COLO829 (cell line): Measurements from ENCODE around the gene LMCD1.
"Not testable (repeated sequence)": the region's sequence is repeated elsewhere in the genome, so short reads cannot be mapped to it uniquely, and the experiment has no call there.

Source experiments
- DNase-seq: peaks from one replicate; pipeline ENCODE4 v3.0.0; 2012; ENCODE audit warnings: low spot score

Gene LMCD1

DNA sequence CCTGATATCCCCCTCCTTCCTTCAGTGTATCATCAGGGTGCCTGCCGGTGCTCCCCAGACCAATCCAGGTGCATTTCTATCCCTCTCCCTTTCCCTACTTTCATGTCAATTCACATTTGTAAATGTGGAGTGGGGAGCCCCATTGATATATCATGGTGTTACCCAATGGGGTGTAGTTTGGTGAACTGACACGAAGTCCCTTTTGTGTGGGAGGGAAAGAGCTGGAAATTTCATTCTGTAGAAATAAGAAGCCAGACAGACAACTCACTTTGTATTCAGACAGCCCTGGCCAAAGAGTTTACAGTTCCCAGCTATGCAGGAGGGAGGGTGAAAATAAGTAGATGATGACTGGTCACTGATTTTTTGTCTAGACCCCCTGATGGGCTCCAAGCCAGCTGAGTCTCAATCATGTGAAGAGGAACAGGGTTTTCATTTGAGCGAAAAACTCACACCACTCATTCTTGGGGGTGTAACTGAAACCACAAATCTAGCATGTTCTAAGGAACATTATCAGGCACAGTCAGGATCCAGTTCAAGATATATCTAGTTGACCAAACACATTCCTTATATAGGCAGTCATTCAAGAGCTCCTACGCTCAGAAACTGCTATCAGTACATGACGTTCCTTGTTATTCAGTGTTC lies 58.9 kb downstream of the LMCD1 start:
- no peak for DNase-seq

- no peak for DNase-seq
Observed at GRCh38 chr3:8561370-8561769, 59.7 kb downstream of the LMCD1 start.

- DNase-seq = no peak
Observed at GRCh38 chr3:8562081-8562595, 60.5 kb downstream of the LMCD1 start.

- no peak for DNase-seq
Observed at GRCh38 chr3:8563146-8563545, 61.5 kb downstream of the LMCD1 start.

DNA sequence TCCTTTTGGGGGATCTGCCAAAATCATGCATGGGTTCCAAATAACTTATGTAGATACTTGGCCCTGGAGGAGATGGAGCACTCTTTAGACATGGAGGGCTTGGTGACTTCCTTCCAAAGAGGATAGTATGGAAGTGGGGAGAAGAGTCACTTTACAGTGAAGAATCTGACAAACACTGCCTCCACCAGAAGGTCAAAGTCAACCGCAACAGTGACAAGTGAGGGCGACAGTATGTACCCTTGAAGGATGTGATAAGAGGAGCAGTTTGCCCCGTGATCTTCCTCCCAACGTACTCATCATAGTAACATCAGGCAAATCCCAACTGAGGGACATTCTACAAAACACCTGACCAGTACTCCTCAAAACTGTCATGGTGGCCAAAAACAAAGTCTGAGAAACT lies 62.0 kb downstream of the LMCD1 start:
- DNase-seq = no peak

DNA sequence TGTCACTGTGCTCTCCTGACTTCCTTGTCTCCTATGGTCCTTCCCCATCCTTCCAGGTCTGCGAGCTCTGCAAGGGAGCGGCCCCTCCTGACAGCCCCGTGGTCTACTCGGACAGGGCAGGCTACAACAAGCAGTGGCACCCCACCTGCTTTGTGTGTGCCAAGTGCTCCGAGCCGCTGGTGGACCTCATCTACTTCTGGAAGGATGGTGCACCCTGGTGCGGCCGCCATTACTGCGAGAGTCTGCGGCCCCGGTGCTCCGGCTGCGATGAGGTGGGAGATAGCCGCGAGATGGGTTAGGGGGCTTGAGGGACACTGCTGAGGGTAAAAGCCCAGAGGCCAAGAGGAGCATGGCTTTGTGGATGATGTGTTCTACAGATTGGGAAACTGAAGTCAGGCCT lies 63.8 kb downstream of the LMCD1 start:
- no peak for DNase-seq

- no peak for DNase-seq
Observed at GRCh38 chr3:8567784-8568575, 66.4 kb downstream of the LMCD1 start.

GRCh38 chr3:8571256-8571655 lies 69.6 kb downstream of the LMCD1 start:
- no peak for DNase-seq

DNA sequence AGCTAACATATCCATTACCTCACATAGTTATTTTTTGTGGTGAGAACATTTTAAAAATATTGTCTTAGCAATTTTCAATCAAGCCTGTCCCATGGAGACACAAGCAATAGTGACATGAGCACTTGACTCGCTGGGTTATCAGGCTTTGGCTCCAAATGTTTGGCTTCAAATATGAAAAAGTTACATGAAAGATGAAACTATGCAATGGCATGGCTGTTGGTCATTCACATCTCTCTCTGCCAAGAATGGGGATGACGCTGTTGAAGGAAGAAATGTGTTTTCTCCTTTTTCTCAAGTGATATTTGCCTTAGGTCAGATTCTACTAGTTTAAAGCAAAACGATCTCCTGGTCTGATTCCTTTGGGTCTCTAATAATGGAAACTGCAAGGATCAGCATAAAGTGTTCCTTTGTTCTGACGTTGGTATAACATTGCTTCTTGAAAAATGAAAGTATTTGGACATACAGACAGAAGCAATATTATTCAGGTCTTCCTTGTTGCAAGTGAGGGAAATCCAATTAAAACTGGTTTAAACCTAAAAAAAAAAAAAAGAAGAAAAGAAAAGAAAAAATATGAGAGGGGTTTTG lies 71.8 kb downstream of the LMCD1 start:
- DNase-seq = no peak

DNA sequence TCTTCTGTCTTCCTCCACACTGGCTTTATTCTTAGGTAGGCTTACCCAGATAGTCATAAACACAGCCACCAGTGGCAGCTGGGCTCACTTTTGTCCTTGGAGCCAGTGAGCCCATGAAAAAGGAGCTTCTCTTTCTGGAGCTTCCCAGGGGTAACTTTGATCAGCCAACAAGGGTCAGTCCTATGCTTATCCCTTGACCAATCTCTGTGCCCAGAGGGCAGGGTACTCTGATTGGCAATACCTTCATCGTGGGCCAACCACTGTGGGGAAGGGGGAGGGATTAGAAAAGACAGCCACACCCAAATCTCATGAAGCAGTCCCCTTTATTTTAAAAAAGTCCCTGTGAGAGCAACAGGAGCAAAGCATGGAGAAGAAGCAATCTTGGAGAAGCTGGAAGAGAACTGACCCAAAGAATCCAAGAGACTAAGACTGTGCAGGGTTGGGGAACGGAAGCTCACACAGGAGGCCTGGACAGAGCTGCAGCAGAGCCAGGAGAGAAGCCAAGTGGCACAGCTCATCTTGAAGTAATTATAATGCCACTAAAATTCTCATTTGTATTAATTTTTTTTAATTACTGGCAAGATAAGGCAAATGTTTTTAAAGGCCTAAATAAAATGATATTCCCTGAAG lies 72.5 kb downstream of the LMCD1 start:
- no peak for DNase-seq

DNA sequence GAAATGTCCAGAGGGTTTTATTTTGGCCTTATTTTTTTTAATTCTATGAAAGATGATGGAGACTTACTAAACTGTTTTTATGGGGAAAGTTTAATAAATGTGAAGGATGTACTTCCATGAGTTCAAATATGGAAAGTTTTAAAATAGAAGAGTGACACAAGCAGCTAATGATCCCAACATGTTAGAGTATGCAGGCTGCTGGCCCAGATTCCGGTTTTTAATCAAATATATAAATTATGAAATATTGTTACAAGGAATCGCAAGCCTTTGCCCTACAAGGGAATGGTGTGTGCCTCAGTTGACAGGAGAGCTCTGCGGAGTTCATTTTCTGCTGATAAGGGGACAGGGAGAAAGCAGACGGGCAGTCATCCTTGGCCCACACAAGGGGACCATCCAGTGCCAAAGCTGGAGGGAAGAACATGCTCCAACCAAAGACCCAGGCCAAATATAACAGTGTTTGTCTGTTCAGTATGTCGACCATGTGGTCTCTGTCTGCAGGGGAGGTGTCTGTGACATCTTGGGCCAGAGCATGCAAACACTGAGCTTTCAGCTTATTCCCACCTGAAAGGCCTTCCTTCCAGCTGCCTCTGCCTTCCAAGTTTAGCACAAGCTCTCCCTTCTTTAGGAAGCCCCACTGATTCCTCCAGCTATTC lies 73.2 kb downstream of the LMCD1 start:
- DNase-seq = no peak

GRCh38 chr3:8575364-8576104 lies 73.9 kb downstream of the LMCD1 start:
- DNase-seq = no peak

GRCh38 chr3:8576436-8576835 lies 74.8 kb downstream of the LMCD1 start:
- no peak for DNase-seq

- DNase-seq = no peak
Observed at GRCh38 chr3:8576841-8577571, 75.4 kb downstream of the LMCD1 start.

DNA sequence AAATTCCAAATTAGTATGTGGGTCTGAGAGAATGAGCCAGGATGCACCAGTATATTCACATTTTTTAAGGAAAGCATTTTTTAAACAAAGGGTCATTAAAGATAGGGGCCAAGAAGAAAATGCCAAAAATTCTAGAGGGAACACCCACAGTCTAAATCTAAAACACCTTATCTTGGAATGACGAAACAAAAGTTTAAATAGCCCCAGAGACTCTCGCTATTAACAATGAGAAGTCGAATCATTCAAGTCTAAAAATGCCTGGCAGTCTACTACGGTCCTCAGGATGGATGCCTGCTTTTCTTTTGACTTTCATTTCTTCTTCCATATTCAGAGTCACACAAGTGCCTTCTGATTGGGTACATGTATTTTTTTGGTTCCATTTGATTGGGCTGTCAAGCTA lies 76.7 kb downstream of the LMCD1 start:
- no peak for DNase-seq

- DNase-seq = no peak
Observed at GRCh38 chr3:8579096-8579495, 77.5 kb downstream of the LMCD1 start.

GRCh38 chr3:8579943-8580342 lies 78.3 kb downstream of the LMCD1 start:
- no peak for DNase-seq

- DNase-seq = not testable (repeated sequence)
Observed at GRCh38 chr3:8580434-8580833, 78.8 kb downstream of the LMCD1 start.

DNA sequence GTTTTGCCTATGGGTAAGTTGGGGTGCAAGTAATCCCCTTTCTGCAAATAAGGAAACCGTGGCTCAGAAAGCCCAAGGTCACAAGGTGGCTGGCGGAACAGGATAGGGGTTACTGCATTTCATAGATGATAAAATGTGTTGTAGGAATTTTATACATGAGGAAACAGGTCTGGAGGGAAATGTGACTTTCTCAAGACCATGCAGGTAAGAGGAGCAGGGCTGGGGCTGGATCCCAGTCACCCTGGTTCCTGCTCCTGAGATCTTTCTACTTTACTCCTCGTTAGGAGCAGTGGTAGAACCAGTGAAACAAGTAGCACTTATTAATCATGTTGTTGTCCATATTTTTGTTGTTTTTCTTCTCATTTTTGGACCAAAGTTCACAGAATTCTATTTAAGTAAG lies 79.8 kb downstream of the LMCD1 start:
- no peak for DNase-seq

GRCh38 chr3:8581806-8582445 lies 80.3 kb downstream of the LMCD1 start:
- no peak for DNase-seq
